Activated CD4-positive, CD25-positive, alpha-beta regulatory T cell (primary cell): ENCODE measurements around the gene FARP2.

Source experiments
- DNase-seq, 4 experiments: peaks; one replicate each; lab custom pipeline; 2025; lab: John Stamatoyannopoulos, UW

FARP2 gene

DNA sequence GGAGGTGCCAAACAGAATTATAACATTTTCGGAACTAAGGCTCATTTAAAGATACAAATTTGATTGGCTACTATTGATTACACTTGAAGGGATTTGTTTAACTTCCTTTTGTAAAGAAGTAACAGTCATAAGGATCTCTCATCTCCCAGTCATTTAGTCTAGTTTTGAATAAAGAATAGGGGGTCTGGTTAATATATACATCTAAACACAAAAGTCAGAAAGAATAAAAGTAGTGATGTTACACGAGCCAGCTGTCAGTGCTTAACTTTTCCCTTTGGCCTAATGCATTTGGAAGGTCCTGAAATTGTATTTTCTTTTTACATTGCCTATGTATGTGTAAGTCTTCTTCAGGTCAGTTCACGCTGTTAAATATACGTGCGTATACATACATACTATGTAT, 32.3 kb upstream of the FARP2 start:
- DNase-seq = no peak

DNA sequence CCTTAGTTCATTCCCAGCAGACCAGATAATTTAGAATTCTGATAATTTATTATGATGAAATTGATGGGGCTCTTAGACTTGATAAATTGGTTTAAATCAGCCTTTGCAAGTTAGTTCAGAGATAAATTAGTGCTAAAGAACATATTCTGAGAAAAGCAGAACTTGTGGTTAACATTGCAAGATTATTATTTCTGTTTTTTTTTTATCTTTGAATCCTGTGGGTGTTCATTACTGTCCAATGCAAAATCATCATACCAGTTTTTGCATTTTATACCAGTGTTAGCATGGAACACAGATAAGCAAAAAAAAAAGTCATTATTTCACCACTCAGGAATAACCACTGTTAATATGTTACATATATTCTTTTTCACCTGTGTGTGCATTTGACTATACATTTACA, 31.3 kb upstream of the FARP2 start:
- DNase-seq = no peak

GRCh38 chr2:241325257-241325656, 30.8 kb upstream of the FARP2 start:
- no peak for DNase-seq

DNA sequence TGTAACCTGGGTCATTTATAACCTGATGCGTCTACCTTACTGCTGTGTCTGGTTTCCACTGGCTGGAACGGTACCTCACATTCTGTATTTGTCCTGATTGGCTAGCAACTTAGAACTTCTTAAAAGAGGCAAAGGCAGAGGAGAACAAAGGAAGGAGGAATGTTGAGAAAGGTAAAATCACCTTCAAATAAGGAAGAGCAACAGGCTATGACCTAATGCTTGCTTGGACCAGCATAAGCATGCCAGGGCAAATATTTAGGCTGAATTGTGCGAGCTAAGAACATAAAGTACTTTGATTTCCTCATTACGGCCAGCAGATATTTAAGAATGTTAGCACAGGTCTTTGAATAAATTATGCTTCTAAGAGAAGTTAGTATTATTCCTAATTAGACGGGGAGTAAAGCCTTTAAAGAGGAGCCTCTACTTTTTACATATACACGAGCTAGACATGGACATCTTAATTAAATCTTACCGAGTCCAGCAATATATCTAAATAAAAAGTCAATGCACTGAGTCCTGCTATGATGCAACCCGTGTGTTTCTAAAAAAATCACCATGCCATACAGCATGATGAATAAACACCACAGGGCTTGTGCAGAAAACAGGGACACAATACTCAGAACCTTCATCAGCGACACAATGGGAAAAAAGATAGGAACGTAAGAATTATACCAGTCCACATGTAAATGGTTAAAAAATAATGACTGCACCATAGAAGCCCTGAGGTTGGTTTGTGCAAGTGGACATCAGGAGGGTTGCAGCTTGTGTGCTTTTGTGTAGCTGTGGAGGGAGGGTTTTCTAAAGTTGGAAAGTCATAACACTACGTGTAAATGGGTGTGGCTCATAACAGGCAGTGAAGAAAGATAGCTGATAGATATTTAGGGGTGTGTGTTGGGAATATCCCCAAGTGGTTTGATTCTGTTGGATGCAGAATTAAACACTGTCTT, 26.1 kb upstream of the FARP2 start:
- DNase-seq = no peak

GRCh38 chr2:241330616-241330981, 25.5 kb upstream of the FARP2 start:
- no peak for DNase-seq

DNA sequence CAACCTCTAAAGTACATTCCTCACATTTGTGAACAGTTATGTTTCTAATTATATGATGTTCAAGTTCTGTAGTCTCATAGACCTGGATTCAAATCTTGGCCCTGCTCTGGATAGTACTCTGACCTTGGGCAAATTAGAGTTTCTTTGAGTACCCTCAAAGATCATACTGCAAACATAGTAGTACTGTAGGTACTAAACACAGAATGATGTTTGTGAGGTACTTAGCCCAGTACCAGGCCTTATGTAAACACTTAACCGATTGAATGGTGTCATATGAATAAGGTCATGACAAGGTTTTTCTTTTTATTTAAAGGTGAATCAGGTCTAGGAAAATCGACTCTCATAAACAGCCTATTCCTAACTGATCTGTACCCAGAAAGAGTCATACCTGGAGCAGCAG, 21.3 kb upstream of the FARP2 start:
- no peak for DNase-seq

DNA sequence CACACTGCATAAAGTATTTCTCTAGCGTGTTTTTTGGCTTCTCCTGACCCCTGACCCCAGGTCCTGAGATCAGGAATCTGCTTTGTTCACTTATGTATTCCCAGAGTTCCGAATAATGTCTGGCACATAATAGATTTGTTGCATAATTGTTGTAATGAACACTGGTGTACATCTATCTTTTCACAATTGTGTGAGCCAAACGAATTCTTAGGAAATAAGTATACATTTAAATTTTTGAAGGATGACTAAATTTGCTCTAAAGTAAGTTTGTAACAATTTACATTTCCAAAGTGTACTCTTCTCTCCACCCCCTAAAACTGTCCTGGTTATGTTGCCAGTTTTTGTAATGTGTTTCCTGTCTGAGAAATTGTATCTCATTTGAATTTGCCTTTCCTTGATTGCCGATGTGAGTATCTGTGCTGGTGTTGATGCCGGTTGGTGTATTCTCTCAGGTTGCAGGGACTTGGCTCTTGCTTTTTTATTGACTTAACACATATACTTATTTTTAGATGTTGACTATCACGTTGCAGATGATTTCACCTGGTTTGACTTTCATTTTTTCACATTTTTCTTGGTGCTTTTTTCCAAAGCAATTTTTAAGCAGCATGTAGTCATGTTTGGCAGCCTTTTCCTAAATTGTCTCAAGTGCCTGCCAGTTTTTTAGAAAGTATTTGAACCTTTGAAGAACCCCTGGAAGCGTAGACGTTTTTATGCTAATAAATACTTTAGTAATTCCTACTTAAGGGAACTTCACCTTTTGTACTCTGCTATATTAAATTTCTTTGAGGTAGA, 16.1 kb upstream of the FARP2 start:
- DNase-seq = no peak

DNA sequence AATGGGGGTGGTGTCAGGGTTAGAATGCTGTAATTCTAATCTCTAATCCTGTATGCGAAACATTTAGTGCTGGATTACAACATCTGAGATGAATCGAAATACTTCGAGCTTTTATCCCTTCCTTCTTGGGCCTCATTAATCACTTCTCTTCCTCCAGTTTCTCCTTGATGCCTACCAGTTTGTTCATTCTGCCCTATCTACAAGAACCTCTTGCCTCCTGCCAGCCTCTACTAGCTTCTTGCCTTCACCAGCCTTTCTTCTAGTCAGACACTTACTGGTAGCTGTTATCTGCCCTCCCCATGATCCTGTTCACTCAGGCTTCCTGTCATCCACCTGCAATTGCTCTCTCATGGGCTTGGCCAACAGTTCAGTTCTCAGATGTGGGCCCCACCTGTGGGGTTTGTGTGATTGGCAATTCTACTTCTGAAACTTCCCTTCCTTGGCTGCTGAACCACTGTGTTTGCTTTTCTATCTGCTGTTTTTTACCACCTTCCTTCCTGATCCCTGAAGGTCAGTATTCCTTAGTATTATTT, 15.4 kb upstream of the FARP2 start:
- no peak for DNase-seq

DNA sequence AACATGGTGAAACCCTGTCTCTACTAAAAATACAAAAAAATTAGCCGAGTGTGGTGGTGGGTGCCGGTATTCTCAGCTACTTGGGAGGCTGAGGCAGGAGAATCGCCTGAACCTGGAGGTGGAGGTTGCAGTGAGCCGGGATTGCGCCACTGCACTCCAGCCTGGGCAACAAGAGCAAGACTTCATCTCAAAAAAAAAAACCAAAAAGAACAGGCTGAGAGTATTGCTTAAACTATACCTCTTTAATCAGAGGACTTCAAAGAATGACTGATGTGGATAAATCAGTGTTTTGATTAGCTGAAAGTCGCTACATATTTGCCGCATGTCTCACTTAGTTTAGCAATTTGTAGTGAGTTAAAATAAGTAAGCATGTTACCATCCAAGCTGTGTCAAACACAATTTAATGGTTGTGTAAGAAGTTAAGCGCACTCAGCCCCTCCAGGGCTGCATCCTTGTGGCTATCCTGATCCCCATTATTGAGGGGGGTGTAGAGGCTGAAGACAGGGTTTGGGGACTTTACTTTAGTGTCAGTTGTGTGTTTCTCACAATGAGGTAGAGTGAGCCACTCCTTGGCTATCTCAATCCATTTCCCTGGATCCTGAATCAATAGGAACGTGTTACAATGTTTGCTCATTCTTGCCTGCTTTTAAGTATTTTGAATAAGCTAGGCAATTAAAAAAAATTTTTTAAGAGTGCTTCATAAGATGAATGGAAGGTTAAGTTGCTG, 11.0 kb upstream of the FARP2 start:
- DNase-seq = no peak

DNA sequence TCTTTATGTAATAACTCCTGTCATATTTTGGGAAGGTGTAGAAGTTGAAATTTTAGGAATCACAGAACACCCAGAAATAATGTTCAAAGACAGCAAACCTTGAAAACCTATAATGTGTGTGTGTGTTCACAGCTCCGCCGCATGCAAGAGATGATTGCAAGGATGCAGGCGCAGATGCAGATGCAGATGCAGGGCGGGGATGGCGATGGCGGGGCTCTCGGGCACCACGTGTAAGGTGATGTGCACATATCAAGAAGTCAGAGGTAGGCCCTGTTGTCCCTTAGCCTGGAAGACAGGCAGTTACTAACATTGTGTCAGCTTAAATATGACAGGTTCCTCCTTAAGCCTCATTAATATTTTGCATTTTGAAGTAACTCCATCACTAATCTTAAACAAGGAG, 6.1 kb upstream of the FARP2 start:
- no peak for DNase-seq

DNA sequence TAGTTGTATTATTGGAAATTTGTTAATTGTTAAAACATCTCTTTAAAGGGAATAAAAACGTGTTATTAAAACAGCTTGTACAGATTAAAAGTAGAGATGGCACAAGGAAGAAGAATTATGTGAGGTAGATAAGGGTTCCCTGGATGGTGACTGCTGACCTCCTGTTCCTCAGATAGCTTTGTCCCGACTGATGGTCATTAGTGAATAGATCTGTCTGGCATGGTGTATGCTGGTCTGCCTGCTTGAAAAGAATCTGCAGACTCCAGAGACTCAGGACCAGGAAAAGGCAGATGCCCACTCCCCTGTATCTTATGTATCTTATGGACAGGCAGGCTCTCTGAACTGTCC, 5.6 kb upstream of the FARP2 start:
- no peak for DNase-seq

GRCh38 chr2:241350878-241351639, 5.0 kb upstream of the FARP2 start:
- DNase-seq = no peak

- no peak for DNase-seq
These were observed 4.4 kb upstream of the FARP2 start for GRCh38 chr2:241351640-241352031.

GRCh38 chr2:241352227-241352626, 3.9 kb upstream of the FARP2 start:
- DNase-seq = no peak

GRCh38 chr2:241354668-241355658, 1.1 kb upstream of the FARP2 start:
- DNase-seq = peak; percentile 35 to 69 (median 54)

DNA sequence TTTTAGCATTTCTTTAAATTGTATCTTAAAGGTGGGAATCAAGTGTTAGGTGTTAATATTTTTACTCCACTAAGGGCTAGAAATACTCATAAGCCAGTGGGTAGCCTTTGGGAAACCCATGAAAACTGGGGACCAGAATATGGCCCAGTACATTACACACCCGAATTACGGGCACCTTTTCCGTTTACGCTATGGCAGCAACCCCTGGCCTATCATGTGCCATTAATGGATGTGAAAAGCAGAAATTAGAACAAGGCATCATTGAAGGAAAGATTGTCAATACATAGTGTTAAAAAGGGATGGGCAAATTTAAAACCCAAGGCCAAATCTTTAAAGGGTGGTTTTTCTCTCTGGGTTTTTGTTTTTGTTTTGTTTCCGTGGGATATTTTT, 781 bp downstream of the FARP2 start:
- no peak for DNase-seq

DNA sequence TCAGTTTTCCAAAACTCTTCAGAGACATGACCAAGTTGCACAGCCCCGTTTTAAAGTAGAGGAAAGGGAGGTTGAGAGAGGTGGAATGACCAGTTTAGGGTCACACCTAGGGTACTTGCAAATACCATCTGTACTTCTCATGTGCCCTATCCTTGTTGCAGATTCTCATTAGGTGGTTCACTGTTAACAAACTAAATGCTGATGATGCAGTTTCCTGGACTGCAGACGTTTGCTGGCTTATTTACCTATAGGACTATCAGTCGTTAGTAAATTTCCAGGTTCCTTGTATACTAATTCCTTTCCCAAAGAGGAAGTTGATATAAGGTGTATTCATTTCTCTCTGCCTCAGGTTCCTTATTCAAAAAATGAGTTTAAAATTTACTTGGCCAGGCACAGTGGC, 1.4 kb downstream of the FARP2 start:
- DNase-seq = no peak

DNA sequence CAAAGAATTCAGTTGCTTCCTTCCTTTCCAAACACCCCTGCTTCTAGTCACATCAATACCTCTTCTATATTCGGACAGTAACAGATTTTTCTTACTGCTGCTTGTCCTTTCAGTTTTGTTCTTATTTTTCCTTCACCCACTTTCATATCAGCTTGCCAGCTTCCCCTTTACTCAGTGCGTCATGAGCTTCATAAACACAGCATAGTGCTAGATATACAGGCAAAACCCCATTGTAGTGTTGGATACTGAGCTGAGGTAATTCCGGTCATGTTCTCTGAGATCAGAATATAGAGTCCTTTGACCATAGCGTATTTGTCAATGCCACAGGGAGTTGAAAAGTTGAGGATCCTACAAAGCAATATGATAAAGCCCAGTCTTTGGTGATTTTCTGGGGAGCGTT, 2.4 kb downstream of the FARP2 start:
- DNase-seq = no peak

DNA sequence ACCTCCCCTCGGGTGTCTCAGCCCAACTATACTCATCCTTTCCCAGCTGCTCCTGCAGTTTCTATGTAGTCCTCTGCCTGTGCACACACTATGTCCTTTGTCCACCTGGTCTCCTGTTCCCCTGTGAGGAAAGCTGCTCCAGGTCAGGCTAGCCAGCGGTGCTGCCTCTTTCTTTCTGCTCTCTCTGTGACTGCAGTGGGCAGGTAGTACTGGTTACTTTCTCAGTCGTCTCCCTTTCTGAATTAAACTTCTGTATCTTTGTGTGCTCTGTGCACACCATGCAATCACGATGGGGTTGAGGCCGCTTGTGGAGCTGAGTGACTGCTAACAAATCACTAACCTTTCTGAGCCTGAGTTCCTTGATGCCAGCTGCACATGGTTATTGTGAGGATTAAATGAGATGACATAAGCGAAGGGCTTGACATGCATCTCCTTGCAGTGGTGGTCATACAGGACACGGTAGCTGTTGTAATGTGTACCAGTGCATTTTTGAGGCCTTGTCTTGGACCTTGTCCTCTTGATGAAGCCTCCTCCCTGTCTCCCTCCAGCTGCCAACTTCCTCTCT, 3.5 kb downstream of the FARP2 start:
- DNase-seq = no peak

DNA sequence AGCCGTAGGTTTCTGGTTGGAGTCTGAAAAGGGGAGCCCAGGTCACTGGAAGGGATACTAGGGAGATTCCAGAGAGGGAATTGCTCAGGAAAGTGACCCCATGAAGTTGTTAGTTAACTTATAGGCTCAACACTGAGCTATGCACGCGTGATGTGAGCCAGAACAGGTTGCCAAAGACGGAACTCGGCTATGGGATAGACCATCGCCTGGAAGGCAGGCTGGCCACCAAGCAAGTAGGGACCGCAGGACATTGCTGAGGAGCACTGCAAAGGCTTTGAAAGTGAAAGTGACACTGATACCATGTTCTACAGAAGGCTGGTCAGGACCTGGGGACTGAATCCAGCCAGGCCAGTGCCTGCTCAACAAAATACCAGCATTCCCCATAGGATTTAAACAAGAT, 7.3 kb downstream of the FARP2 start:
- no peak for DNase-seq
